ENCODE results near the gene ROPN1L.

Gene ROPN1L

DNA sequence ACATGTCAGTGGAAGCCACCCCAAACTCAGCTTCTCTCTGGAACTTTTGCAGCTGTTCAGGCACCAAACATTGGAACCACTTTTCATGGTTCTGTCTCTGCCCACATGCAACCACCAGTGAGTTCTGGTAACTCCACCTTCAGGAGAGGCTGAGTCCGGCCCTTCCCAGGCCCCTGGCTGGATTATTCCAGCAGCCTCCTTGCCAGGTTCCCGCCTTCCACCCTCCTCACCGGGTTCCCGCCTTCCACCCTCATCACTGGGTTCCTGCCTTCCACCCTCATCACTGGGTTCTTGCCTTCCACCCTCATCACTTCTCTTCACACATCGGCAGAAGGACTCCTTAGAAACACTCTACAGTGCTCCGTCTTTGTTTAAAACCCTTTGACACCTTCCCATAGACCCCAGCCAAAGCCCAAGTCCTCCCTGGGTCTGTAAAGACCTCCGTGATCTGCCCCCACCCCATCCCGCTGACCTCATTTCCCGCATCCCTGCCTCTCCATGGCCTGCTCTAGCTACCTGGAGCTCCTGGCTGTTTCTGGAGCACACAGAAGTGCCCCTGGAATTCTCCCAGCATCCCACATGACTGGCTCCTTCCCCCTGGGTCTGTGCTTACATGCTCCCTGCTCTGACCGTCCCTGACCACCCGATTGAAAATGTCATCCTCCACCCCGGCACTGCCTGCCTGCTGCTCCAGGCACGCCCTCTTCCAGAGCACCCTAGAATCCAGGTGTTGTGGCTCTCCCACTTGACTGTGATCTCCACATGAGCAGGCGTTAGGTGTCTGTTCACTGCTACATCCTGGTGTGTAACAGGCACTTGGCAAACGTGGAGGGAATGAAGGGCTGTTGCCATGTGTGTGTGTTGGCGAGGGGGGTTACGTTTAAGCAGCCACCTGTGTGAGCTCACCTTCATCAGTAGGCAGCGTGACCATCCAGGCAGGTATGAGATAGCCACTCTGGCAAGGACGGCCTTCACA is 17.7 kb downstream of the ROPN1L start:
- no peak for DNase-seq

- DNase-seq, result no peak
Observed at GRCh38 chr5:10460252-10460906, 18.7 kb downstream of the ROPN1L start.

DNA sequence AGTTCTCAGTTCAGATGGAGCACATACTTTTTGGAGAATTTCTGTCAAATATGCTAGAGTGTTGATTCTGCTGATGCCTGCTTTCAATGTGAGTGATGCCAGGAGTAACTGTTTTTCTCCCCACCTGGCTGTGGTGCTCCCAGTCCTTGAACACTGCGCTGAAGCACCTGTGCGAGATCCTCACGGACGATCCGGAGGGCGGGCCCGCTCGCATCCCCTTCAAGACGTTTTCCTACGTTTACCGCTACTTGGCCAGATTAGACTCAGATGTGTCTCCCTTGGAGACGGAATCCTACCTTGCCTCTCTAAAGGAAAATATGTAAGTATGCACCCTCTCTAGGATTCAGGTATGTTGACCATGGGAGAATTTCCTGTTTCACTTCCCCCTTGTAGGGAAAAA is 19.4 kb downstream of the ROPN1L start:
- DNase-seq, result no peak

DNA sequence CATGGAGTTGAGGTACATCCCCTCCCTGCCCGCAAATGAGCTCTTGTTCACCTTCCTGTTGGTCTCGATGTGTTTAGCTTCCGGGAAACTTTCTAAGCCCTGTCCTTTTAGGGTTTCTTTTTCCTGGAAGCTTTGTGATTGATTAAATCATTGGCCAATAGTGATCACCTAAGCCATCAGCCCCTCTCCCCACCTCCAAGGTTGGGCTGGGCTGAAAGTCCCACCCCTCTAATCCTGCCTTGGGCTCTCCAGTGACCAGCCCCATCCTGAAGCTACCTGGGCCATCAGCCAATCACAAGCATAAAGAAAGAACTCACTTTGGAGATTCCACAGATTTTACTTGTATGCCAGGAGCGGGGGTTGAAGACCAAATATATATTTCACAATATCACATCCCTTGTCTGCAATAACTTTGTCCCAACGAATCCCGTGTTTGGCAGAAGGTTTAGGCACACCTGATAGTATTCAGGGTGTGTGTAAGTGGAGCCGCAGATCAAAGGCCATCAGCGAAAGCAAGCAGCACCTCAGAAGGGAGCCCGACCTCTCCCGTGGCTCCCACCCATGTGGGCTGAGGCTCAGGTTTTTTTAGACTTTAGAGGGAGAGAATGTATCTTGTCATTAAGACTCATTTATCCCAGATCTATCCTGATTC is 20.4 kb downstream of the ROPN1L start:
- DNase-seq, result no peak

GRCh38 chr5:10463566-10463965 is 21.9 kb downstream of the ROPN1L start:
- DNase-seq, result no peak

- no peak for DNase-seq
Observed at GRCh38 chr5:10464173-10464572, 22.5 kb downstream of the ROPN1L start.

GRCh38 chr5:10465726-10466125 is 24.0 kb downstream of the ROPN1L start:
- DNase-seq, result no peak

DNA sequence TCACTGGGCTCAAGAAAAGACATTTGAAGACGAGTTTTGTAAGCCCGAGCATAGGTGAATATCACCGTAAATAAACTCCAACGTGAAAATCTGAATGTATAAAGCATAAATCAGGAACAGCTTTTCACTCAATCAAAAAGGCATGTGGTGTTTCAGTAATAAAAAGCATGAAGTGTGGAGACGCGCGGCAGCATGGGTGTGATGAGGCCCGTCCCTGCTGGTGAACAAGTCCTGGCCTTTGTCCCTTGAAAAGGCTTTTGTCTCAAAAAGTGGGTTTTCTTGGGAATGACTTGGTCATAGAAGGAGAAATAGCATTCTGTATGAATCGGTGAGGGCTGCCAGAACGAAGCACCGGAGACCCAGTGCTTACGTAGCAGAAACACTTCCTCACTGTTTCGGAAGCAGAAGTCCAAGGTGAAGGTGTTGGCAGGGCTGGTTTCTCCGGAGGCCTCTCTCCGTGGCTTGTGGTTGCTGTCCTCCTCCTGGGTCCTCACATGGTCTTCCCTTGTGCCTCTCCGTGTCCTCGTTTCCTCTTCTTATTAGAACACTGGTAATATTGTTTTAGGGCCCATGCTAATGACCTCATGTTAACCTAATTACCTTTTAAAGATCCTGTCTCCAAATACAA is 24.9 kb downstream of the ROPN1L start:
- DNase-seq, result no peak

GRCh38 chr5:10467281-10468198 is 25.9 kb downstream of the ROPN1L start:
- DNase-seq, result no peak

GRCh38 chr5:10468256-10468655 is 26.6 kb downstream of the ROPN1L start:
- DNase-seq, result no peak

GRCh38 chr5:10469253-10470050 is 27.8 kb downstream of the ROPN1L start:
- no peak for DNase-seq

GRCh38 chr5:10470669-10471068 is 29.0 kb downstream of the ROPN1L start:
- no peak for DNase-seq

- DNase-seq, result no peak
Observed at GRCh38 chr5:10471677-10472076, 30.0 kb downstream of the ROPN1L start.

DNA sequence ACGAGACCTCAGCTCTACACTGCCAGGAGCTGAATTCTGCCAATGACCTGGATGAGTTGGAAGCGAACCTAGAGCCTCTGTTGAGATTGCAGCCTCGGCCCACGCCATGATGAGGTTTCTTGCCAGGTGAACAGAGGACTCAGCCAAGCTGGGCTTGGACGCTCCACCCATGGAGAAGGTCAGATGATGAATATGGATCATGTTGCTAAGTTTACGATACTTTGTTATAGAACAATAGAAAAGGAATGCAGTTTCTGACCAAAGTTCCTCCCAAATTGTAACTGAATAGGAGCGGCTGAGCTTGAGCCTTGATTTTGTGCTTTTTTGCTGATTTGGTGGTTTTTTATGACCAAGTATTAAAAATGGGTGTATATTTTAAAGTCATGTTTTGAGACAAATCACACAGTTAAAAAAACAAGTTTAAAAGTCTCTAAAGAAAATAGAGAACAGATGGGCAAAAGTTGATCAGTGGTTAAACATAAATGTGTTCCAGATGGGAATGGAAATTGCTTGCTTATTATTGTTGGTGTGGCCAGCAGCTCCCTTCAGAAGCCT is 32.9 kb downstream of the ROPN1L start:
- no peak for DNase-seq

DNA sequence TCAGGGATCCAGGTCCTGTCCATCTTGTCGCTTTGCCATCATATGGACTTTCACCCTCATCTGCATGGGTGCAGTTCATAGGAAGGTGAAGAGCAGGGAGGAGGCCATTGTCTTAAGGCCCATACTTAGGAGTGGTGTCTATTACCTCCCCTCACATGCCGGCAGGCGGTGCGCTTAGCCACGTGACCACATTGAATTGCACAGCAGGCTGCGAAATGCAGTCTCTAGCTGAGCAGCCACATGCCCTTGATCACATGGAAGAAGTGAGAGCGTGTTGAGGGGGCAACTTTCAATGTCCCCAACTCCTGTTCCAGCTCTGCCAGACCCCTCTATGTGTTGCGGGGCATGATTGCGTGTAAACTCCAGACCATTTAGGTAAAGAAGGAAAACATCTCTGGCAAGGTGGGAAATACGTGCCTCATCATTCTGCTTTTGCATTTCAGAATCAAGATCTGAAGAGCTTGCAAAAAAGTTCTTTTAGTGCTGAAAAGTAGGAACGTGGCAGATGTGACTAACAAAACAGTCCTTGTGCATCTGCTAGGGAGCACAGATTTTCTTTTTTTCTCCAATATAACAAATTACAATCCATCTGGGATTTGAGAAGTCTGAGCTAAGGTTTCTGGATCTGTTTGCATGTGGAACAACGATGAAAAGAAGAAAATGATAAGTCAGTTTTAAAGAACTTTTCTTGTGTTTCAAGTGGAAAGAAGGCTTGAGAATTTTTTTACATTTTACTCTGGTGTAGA is 34.4 kb downstream of the ROPN1L start:
- no peak for DNase-seq

GRCh38 chr5:10476878-10477277 is 35.2 kb downstream of the ROPN1L start:
- no peak for DNase-seq

DNA sequence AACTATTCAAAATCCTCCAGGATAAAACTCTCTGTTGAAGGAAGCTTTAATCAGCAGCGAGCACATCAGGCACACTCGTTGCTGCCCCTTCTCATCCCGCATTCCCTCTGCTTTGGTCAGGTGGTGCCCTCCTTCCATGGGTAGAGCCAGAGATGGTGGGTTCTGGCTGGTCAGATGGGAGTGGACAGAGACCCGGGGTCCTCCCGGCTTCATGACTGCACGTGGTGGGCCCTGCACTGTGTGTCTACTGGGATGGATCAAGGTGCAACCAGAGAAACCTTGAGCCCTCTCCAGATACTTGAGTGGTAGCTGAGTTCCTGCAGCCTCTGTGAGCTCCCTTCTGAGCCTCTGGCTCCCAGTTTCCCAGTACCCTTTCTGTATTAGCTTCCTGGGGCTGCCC is 36.3 kb downstream of the ROPN1L start:
- no peak for DNase-seq

GRCh38 chr5:10478436-10478835 is 36.8 kb downstream of the ROPN1L start:
- DNase-seq, result no peak

- no peak for DNase-seq
Observed at GRCh38 chr5:10479154-10479721, 37.6 kb downstream of the ROPN1L start.
